A549 (cell line): ENCODE measurements around the gene TENT5C.

Experiments
- BCL3 ChIP-seq: fragments of >200 bp; sonication (Bioruptor Twin); formaldehyde crosslinking; IDR thresholded peaks from 3 replicates; pipeline ENCODE4 v1.6.1; 2016
- CTCF ChIP-seq: fragments of >200 bp; sonication (Bioruptor Twin); formaldehyde crosslinking; IDR thresholded peaks from 3 replicates; pipeline ENCODE4 v1.5.1; 2016
- POLR2A ChIP-seq: IDR thresholded peaks from 2 replicates; pipeline ENCODE4 v1.6.1; 2012; ENCODE audit warnings: mild to moderate bottlenecking, low read length

GRCh38 chr1:117630423-117630998 lies 24.7 kb downstream of the TENT5C start:
- TF ChIP-seq POLR2A, result no peak
- TF ChIP-seq CTCF, result no peak
- no peak for TF ChIP-seq BCL3
